Measurements from ENCODE around the gene SIKE1. TPM values are rescaled to one million over a fixed set of nuclear protein-coding genes. Genes with fewer than 3 reads are reported as not detected.
"Not testable (repeated sequence)": the region's sequence is repeated elsewhere in the genome, so short reads cannot be mapped to it uniquely, and the experiment has no call there.

Gene SIKE1
- total RNA-seq, 1 experiment from 2014 or later, result 104 TPM

DNA sequence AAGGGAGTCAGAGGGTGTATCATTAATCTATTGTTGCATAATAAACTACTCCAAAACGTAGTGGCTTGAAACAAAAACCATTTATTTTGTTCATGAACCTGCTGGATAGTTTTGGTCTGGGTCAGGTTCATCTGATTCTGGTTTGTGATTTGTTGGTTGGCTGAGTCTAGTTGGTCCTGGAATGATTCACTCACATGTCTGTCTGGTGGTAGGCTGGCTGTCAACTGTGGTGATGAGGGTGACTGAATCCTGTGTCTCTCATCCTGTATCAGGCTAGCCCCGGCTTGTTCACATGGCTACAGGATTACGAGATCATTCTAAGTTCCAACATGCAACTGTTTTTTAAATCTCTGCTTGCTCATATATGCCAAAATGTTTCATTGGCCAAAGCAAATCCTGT, 22.5 kb upstream of the SIKE1 start:
- ATAC-seq (no peak), DNase-seq (no peak)
- TF ChIP-seq EZH2 (IDR thresholded peaks at IDR 0.05; ENCODE audit: low read length, unreplicated experiment), result no peak
- TF ChIP-seq EZH2phosphoT487 (IDR thresholded peaks at IDR 0.05; ENCODE audit: borderline replicate concordance, low read length), result no peak
- no peak for TF ChIP-seq CTCF (conservative IDR thresholded peaks at IDR 0.05; ENCODE audit: low read depth, low read length)
- Histone ChIP-seq H3K9me3 (ENCODE audit: low read length) (no peaks in the 10 kb centered on the region), H3K4me2 (ENCODE audit: low read length) (no peak overlapping the region), H3K9ac (ENCODE audit: low read length) (no peak overlapping the region), H3K27ac (ENCODE audit: low read length) (no peak overlapping the region), H3K4me1 (ENCODE audit: insufficient read depth, low read length) (no peaks in the 10 kb centered on the region), H3F3A (ENCODE audit: low read length, unreplicated experiment) (no peaks in the 10 kb centered on the region), H3K79me2 (ENCODE audit: low read length) (no peaks in the 10 kb centered on the region), H3K27me3 (ENCODE audit: low read length) (peaks cover 45% of the 10 kb centered on the region), H3K36me3 (ENCODE audit: low read depth, low read length) (no peaks in the 10 kb centered on the region), H4K20me1 (ENCODE audit: low read length) (no peaks in the 10 kb centered on the region), H3K4me3 (ENCODE audit: low read length) (no peak overlapping the region), H3K9me2 (replicated peaks; ENCODE audit: low read length) (no peaks in the 10 kb centered on the region), H2AFZ (ENCODE audit: low read length) (no peak overlapping the region)
- BruUV-seq (replicated peaks), result no TSS peak
- CTCF ChIA-PET, result no interaction called here
- POLR2A ChIA-PET (ENCODE audit: unreplicated experiment), result no interaction called here
- intact Hi-C loops (cut with micrococcal nuclease), result no loop called here

- DNase-seq, result no peak
- no peak overlapping the region for H3K4me3 ChIP-seq (ENCODE audit: low read length)
- no peak overlapping the region for H3K4me2 ChIP-seq (ENCODE audit: low read length)
- no peaks in the 10 kb centered on the region for H3F3A ChIP-seq (ENCODE audit: low read length, unreplicated experiment)
- H3K9me3 ChIP-seq (ENCODE audit: low read length), result no peaks in the 10 kb centered on the region
- no TSS peak for BruUV-seq (replicated peaks)
- no peaks in the 10 kb centered on the region for H4K20me1 ChIP-seq (ENCODE audit: low read length)
- H3K27ac ChIP-seq (ENCODE audit: low read length), result no peak overlapping the region
- H3K4me1 ChIP-seq (ENCODE audit: insufficient read depth, low read length), result no peaks in the 10 kb centered on the region
- TF ChIP-seq CTCF (conservative IDR thresholded peaks at IDR 0.05; ENCODE audit: low read depth, low read length) (no peak), EZH2phosphoT487 (IDR thresholded peaks at IDR 0.05; ENCODE audit: borderline replicate concordance, low read length) (no peak), EZH2 (IDR thresholded peaks at IDR 0.05; ENCODE audit: low read length, unreplicated experiment) (no peak)
- no peak overlapping the region for H2AFZ ChIP-seq (ENCODE audit: low read length)
- no peaks in the 10 kb centered on the region for H3K9me2 ChIP-seq (replicated peaks; ENCODE audit: low read length)
- no peaks in the 10 kb centered on the region for H3K36me3 ChIP-seq (ENCODE audit: low read depth, low read length)
- CTCF ChIA-PET, result no interaction called here
- ATAC-seq, result no peak
- no peak overlapping the region for H3K9ac ChIP-seq (ENCODE audit: low read length)
- POLR2A ChIA-PET (ENCODE audit: unreplicated experiment), result no interaction called here
- peaks cover 63% of the 10 kb centered on the region for H3K27me3 ChIP-seq (ENCODE audit: low read length)
- no peaks in the 10 kb centered on the region for H3K79me2 ChIP-seq (ENCODE audit: low read length)
- intact Hi-C loops (cut with micrococcal nuclease), result no loop called here
Measured at GRCh38 chr1:114794038-114794437, 13.6 kb upstream of the SIKE1 start.

DNA sequence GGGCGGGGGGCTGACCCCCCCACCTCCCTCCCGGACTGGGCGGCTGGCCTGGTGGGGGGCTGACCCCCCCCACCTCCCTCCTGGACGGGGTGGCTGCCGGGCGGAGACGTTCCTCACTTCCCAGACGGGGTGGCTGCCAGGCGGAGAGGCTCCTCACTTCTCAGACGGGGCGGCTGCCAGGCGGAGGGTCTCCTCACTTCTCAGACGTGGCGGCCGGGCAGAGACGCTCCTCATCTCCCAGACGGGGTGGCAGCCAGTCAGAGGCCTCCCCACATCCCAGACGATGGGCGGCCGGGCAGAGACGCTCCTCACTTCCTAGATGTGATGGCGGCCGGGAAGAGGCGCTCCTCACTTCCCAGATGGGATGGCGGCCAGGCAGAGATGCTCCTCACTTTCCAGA, 10.1 kb upstream of the SIKE1 start:
- BruUV-seq (replicated peaks); H3K36me3 ChIP-seq (ENCODE audit: low read depth, low read length); H3K79me2 ChIP-seq (ENCODE audit: low read length); H3K9ac ChIP-seq (ENCODE audit: low read length); H2AFZ ChIP-seq (ENCODE audit: low read length); intact Hi-C loops (cut with micrococcal nuclease); H3K4me2 ChIP-seq (ENCODE audit: low read length); DNase-seq; H3K9me3 ChIP-seq (ENCODE audit: low read length); H3F3A ChIP-seq (ENCODE audit: low read length, unreplicated experiment); H4K20me1 ChIP-seq (ENCODE audit: low read length); ATAC-seq; H3K4me3 ChIP-seq (ENCODE audit: low read length); H3K27ac ChIP-seq (ENCODE audit: low read length); POLR2A ChIA-PET (ENCODE audit: unreplicated experiment); H3K9me2 ChIP-seq (replicated peaks; ENCODE audit: low read length); H3K4me1 ChIP-seq (ENCODE audit: insufficient read depth, low read length); CTCF ChIA-PET: not testable (repeated sequence)
- H3K27me3 ChIP-seq (ENCODE audit: low read length), result peaks cover 30% of the 10 kb centered on the region

- H3K36me3 ChIP-seq (ENCODE audit: low read depth, low read length); H3K4me2 ChIP-seq (ENCODE audit: low read length); H3K27ac ChIP-seq (ENCODE audit: low read length); H3K9me3 ChIP-seq (ENCODE audit: low read length); H3F3A ChIP-seq (ENCODE audit: low read length, unreplicated experiment); intact Hi-C loops (cut with micrococcal nuclease); H2AFZ ChIP-seq (ENCODE audit: low read length); H3K27me3 ChIP-seq (ENCODE audit: low read length); H3K4me1 ChIP-seq (ENCODE audit: insufficient read depth, low read length); DNase-seq; POLR2A ChIA-PET (ENCODE audit: unreplicated experiment); CTCF ChIA-PET; H4K20me1 ChIP-seq (ENCODE audit: low read length); BruUV-seq (replicated peaks); H3K4me3 ChIP-seq (ENCODE audit: low read length); H3K9ac ChIP-seq (ENCODE audit: low read length); H3K9me2 ChIP-seq (replicated peaks; ENCODE audit: low read length); ATAC-seq; H3K79me2 ChIP-seq (ENCODE audit: low read length): not testable (repeated sequence)
Measured at GRCh38 chr1:114786440-114786839, 6.0 kb upstream of the SIKE1 start.

Measured in PC-3 (cell line).